SK-N-SH treated with all-trans-retinoic acid at 6 μM for 48 hours (cell line): ENCODE results near the gene LAMA1.

Experiments
- ATAC-seq: fragments of 200-7000 bp; cut with Tn5 transposase; 3 replicates; pipeline ENCODE4 v1.9.1; 2020; ENCODE audit warnings: mild to moderate bottlenecking, moderate library complexity
- ARNTL ChIP-seq: fragments of 450-650 bp; formaldehyde crosslinking; IDR thresholded peaks from 2 replicates; pipeline ENCODE4 v1.5.0; 2020; ENCODE audit warnings: low read depth, mild to moderate bottlenecking, moderate library complexity, borderline replicate concordance
- CSDC2 ChIP-seq: fragments of 250-450 bp; sonication (Bioruptor Pico); IDR thresholded peaks from 2 replicates; pipeline ENCODE4 v1.5.0; 2020; ENCODE audit warnings: mild to moderate bottlenecking, moderate library complexity
- ESRRG ChIP-seq: fragments of 250-450 bp; sonication (Bioruptor Pico); IDR thresholded peaks from 2 replicates; pipeline ENCODE4 v1.6.1; 2021; ENCODE audit warnings: mild to moderate bottlenecking
- GLIS3 ChIP-seq: fragments of 250-450 bp; sonication (Bioruptor Pico); IDR thresholded peaks from 2 replicates; pipeline ENCODE4 v1.5.0; 2020; ENCODE audit warnings: mild to moderate bottlenecking, moderate library complexity
- ISL1 ChIP-seq: fragments of 250-450 bp; sonication (Bioruptor Pico); IDR thresholded peaks from 2 replicates; pipeline ENCODE4 v2.1.2; 2022; ENCODE audit warnings: mild to moderate bottlenecking, moderate library complexity
- OSR1 ChIP-seq: fragments of 250-450 bp; sonication (Bioruptor Pico); IDR thresholded peaks from 2 replicates; pipeline ENCODE4 v1.8.0; 2022; ENCODE audit warnings: moderate library complexity, mild to moderate bottlenecking, inconsistent platforms
- PPARA ChIP-seq: fragments of 250-450 bp; sonication (Bioruptor Pico); IDR thresholded peaks from 2 replicates; pipeline ENCODE4 v1.5.0; 2020; ENCODE audit warnings: mild to moderate bottlenecking, borderline replicate concordance
- RARB ChIP-seq: fragments of 250-450 bp; sonication (Bioruptor Pico); IDR thresholded peaks from 2 replicates; pipeline ENCODE4 v1.8.0; 2021; ENCODE audit warnings: mild to moderate bottlenecking, moderate library complexity
- SNAI2 ChIP-seq: fragments of 250-450 bp; sonication (Bioruptor Pico); IDR thresholded peaks from 2 replicates; pipeline ENCODE4 v1.5.0; 2020; ENCODE audit warnings: mild to moderate bottlenecking, moderate library complexity
- TCF4 ChIP-seq: fragments of 250-450 bp; sonication (Bioruptor Pico); IDR thresholded peaks from 2 replicates; pipeline ENCODE4 v1.8.0; 2021; ENCODE audit warnings: mild to moderate bottlenecking, moderate library complexity, borderline replicate concordance
- TOX ChIP-seq: fragments of 250-450 bp; sonication (Bioruptor Pico); IDR thresholded peaks from 2 replicates; pipeline ENCODE4 v1.8.0; 2021; ENCODE audit warnings: mild to moderate bottlenecking, moderate library complexity, borderline replicate concordance
- ZFP3 ChIP-seq: fragments of 250-450 bp; sonication (Bioruptor Pico); IDR thresholded peaks from 2 replicates; pipeline ENCODE4 v1.5.0; 2020; ENCODE audit warnings: mild to moderate bottlenecking, moderate library complexity
- ZFP30 ChIP-seq: fragments of 450-650 bp; formaldehyde crosslinking; IDR thresholded peaks from 2 replicates; pipeline ENCODE4 v1.5.0; 2022; ENCODE audit warnings: mild to moderate bottlenecking, moderate library complexity
- ZNF8 ChIP-seq: fragments of 450-650 bp; formaldehyde crosslinking; IDR thresholded peaks from 2 replicates; pipeline ENCODE4 v1.5.0; 2020; ENCODE audit warnings: mild to moderate bottlenecking, moderate library complexity
- TF ChIP-seq, protein P1 (sequence below): fragments of 250-450 bp; sonication (Bioruptor Pico); IDR thresholded peaks from 2 replicates; pipeline ENCODE4 v1.5.0; 2020; ENCODE audit warnings: mild to moderate bottlenecking, moderate library complexity
- TF ChIP-seq, protein P2 (sequence below): fragments of 250-450 bp; sonication (Bioruptor Pico); IDR thresholded peaks from 2 replicates; pipeline ENCODE4 v1.5.1; 2020; ENCODE audit warnings: low read depth, mild to moderate bottlenecking, moderate library complexity
- TF ChIP-seq, protein P3 (sequence below): fragments of 250-450 bp; sonication (Bioruptor Pico); IDR thresholded peaks from 2 replicates; pipeline ENCODE4 v1.5.1; 2021; ENCODE audit warnings: mild to moderate bottlenecking, moderate library complexity
- TF ChIP-seq, protein P4 (sequence below): fragments of 250-450 bp; sonication (Bioruptor Pico); IDR thresholded peaks from 2 replicates; pipeline ENCODE4 v1.8.0; 2020; ENCODE audit warnings: mild to moderate bottlenecking, moderate library complexity, borderline replicate concordance
- TF ChIP-seq, protein P5 (sequence below): fragments of 250-450 bp; sonication (Bioruptor Pico); IDR thresholded peaks from 2 replicates; pipeline ENCODE4 v1.8.0; 2021; ENCODE audit warnings: low read depth, mild to moderate bottlenecking, moderate library complexity, borderline replicate concordance

Gene LAMA1

DNA sequence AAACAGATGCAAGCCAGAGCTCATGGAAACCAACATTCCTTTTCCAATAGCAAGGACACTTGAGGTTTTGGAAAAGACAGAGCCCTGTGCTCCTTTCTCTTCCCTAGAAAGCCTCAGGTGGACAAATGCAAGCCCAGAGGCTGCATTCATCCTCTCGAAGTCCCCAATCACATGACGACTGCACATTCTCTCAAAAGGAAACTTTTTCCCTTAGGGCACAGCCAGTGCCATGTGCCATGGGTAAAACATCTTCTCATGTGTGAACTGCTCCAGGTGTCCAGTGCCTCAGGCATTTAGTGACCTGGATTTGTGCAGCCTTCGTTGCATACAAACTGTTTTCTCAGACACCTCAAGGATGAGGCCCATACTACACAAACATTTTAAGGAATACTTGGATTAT is 140.7 kb downstream of the LAMA1 start:
- no peak for TF ChIP-seq ARNTL (CRISPR knock-in tag)
- TF ChIP-seq, protein P1, sequence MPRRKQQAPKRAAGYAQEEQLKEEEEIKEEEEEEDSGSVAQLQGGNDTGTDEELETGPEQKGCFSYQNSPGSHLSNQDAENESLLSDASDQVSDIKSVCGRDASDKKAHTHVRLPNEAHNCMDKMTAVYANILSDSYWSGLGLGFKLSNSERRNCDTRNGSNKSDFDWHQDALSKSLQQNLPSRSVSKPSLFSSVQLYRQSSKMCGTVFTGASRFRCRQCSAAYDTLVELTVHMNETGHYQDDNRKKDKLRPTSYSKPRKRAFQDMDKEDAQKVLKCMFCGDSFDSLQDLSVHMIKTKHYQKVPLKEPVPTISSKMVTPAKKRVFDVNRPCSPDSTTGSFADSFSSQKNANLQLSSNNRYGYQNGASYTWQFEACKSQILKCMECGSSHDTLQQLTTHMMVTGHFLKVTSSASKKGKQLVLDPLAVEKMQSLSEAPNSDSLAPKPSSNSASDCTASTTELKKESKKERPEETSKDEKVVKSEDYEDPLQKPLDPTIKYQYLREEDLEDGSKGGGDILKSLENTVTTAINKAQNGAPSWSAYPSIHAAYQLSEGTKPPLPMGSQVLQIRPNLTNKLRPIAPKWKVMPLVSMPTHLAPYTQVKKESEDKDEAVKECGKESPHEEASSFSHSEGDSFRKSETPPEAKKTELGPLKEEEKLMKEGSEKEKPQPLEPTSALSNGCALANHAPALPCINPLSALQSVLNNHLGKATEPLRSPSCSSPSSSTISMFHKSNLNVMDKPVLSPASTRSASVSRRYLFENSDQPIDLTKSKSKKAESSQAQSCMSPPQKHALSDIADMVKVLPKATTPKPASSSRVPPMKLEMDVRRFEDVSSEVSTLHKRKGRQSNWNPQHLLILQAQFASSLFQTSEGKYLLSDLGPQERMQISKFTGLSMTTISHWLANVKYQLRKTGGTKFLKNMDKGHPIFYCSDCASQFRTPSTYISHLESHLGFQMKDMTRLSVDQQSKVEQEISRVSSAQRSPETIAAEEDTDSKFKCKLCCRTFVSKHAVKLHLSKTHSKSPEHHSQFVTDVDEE (CRISPR knock-in tag): no peak
- TF ChIP-seq, protein P2, sequence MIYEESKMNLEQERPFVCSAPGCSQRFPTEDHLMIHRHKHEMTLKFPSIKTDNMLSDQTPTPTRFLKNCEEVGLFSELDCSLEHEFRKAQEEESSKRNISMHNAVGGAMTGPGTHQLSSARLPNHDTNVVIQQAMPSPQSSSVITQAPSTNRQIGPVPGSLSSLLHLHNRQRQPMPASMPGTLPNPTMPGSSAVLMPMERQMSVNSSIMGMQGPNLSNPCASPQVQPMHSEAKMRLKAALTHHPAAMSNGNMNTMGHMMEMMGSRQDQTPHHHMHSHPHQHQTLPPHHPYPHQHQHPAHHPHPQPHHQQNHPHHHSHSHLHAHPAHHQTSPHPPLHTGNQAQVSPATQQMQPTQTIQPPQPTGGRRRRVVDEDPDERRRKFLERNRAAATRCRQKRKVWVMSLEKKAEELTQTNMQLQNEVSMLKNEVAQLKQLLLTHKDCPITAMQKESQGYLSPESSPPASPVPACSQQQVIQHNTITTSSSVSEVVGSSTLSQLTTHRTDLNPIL (CRISPR knock-in tag): no peak
- TF ChIP-seq, protein P3, sequence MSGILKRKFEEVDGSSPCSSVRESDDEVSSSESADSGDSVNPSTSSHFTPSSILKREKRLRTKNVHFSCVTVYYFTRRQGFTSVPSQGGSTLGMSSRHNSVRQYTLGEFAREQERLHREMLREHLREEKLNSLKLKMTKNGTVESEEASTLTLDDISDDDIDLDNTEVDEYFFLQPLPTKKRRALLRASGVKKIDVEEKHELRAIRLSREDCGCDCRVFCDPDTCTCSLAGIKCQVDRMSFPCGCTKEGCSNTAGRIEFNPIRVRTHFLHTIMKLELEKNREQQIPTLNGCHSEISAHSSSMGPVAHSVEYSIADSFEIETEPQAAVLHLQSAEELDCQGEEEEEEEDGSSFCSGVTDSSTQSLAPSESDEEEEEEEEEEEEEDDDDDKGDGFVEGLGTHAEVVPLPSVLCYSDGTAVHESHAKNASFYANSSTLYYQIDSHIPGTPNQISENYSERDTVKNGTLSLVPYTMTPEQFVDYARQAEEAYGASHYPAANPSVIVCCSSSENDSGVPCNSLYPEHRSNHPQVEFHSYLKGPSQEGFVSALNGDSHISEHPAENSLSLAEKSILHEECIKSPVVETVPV (CRISPR knock-in tag): no peak
- no peak for TF ChIP-seq ESRRG
- TF ChIP-seq, protein P4, sequence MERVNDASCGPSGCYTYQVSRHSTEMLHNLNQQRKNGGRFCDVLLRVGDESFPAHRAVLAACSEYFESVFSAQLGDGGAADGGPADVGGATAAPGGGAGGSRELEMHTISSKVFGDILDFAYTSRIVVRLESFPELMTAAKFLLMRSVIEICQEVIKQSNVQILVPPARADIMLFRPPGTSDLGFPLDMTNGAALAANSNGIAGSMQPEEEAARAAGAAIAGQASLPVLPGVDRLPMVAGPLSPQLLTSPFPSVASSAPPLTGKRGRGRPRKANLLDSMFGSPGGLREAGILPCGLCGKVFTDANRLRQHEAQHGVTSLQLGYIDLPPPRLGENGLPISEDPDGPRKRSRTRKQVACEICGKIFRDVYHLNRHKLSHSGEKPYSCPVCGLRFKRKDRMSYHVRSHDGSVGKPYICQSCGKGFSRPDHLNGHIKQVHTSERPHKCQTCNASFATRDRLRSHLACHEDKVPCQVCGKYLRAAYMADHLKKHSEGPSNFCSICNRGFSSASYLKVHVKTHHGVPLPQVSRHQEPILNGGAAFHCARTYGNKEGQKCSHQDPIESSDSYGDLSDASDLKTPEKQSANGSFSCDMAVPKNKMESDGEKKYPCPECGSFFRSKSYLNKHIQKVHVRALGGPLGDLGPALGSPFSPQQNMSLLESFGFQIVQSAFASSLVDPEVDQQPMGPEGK (CRISPR knock-in tag): no peak
- TF ChIP-seq ZNF8 (CRISPR knock-in tag): no peak
- no peak for TF ChIP-seq OSR1 (CRISPR knock-in tag)
- no peak for TF ChIP-seq PPARA
- TF ChIP-seq ZFP30 (CRISPR knock-in tag): no peak
- TF ChIP-seq ZFP3 (CRISPR knock-in tag): no peak
- no peak for ATAC-seq

DNA sequence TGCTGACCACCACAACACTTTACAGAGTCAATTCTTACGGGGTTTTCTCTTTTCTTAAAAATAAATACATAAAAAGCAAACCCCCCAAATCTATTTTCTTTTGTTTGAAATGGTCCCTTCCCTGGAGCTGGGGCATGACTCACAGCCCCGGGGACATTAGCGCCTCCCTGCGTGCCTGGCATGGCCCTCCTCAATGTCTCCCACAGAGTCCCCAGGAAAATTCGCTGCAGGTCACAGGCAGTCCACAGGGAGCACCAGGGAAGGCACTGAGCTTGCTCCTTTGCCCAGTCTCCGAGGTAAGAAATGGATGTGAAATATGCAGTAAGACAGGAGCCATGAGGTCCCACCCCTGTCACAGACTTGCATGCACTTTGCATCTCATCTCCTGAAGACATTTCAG is 142.5 kb downstream of the LAMA1 start:
- no peak for ATAC-seq
- no peak for TF ChIP-seq PPARA
- no peak for TF ChIP-seq CSDC2 (CRISPR knock-in tag)
- TF ChIP-seq GLIS3 (CRISPR knock-in tag): no peak
- TF ChIP-seq ZFP3 (CRISPR knock-in tag): no peak
- no peak for TF ChIP-seq ZNF8 (CRISPR knock-in tag)
- no peak for TF ChIP-seq SNAI2 (CRISPR knock-in tag)
- TF ChIP-seq, protein P2 (CRISPR knock-in tag): no peak
- TF ChIP-seq RARB (CRISPR knock-in tag): no peak
- TF ChIP-seq ISL1 (CRISPR knock-in tag): no peak
- no peak for TF ChIP-seq TOX (CRISPR knock-in tag)
- TF ChIP-seq, protein P5, sequence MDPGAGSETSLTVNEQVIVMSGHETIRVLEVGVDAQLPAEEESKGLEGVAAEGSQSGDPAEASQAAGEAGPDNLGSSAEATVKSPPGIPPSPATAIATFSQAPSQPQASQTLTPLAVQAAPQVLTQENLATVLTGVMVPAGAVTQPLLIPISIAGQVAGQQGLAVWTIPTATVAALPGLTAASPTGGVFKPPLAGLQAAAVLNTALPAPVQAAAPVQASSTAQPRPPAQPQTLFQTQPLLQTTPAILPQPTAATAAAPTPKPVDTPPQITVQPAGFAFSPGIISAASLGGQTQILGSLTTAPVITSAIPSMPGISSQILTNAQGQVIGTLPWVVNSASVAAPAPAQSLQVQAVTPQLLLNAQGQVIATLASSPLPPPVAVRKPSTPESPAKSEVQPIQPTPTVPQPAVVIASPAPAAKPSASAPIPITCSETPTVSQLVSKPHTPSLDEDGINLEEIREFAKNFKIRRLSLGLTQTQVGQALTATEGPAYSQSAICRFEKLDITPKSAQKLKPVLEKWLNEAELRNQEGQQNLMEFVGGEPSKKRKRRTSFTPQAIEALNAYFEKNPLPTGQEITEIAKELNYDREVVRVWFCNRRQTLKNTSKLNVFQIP (CRISPR knock-in tag): no peak

DNA sequence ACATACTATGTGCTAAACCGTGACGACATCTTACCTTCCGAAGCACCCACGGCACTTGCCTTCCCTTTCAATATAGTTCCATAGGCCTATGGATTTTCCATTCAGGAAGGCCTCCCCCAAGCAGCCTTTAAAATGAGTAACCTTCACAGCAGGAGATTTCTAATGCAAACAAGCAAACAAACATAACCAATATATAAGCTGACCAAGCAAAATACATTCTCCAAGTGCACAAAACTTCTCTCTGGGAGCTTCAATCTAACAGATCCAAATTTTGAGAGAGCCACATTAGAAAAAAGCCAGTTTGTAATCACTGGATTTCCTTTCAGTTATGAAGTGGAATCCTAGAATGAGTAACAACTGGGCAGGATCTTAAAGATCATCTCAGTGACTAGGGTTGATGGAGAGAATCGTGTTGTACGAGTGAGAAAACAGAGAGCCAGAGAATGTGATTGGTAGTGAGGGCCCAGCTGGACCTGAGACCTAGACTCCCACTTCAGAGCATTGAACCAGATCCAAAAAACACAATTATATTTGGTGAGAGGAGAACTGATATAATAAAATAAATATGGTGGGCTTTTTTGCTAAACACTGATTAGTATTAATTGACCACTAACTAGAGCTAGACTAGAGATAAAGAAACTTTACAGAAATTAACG is 145.6 kb downstream of the LAMA1 start:
- no peak for TF ChIP-seq PPARA
- no peak for TF ChIP-seq ZFP3 (CRISPR knock-in tag)
- TF ChIP-seq TCF4 (CRISPR knock-in tag): no peak
- no peak for TF ChIP-seq SNAI2 (CRISPR knock-in tag)
- no peak for TF ChIP-seq ISL1 (CRISPR knock-in tag)
- ATAC-seq: no peak
